ENCODE measurements around the gene ZDHHC16.

ZDHHC16 gene

DNA sequence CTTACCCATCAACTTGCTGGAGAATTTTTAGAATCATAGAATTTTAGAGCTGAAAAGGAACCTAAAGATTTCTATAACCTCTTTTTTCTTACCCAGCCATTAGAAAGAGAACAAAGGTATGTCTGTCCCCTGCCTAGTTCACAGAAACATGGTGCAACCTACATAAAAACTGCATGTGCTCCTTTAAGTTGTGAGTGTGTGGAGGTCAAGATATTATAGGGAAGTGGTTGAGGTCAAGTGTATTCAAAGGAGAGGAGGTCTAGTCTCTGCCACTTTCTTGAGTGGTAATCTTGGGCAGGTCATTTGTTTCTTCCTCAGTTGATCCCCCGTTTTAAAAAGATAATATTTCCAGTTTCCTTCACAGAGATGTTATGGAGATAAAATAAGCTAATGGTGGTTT, 59.2 kb downstream of the ZDHHC16 start:
- Histone ChIP-seq H3K9me3 (no peaks in the 10 kb centered on the region), H3K4me1 (ENCODE audit: control insufficient read depth in 1 of 2, insufficient read depth in 1 of 2, low read depth in 1 of 2, low read length in 1 of 2) (peaks cover 61 to 64% of the 10 kb centered on the region in 2 experiments), H3K27me3 (no peaks in the 10 kb centered on the region), H3K4me3 (ENCODE audit: low read depth in 1 of 2, low read length in 1 of 2) (no peak overlapping the region), H3K27ac (peak overlapping the region; percentile 52), H3K36me3 (no peaks in the 10 kb centered on the region)
- TF ChIP-seq, protein P1, sequence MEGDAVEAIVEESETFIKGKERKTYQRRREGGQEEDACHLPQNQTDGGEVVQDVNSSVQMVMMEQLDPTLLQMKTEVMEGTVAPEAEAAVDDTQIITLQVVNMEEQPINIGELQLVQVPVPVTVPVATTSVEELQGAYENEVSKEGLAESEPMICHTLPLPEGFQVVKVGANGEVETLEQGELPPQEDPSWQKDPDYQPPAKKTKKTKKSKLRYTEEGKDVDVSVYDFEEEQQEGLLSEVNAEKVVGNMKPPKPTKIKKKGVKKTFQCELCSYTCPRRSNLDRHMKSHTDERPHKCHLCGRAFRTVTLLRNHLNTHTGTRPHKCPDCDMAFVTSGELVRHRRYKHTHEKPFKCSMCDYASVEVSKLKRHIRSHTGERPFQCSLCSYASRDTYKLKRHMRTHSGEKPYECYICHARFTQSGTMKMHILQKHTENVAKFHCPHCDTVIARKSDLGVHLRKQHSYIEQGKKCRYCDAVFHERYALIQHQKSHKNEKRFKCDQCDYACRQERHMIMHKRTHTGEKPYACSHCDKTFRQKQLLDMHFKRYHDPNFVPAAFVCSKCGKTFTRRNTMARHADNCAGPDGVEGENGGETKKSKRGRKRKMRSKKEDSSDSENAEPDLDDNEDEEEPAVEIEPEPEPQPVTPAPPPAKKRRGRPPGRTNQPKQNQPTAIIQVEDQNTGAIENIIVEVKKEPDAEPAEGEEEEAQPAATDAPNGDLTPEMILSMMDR (IDR thresholded peaks at IDR 0.05) = no peak

DNA sequence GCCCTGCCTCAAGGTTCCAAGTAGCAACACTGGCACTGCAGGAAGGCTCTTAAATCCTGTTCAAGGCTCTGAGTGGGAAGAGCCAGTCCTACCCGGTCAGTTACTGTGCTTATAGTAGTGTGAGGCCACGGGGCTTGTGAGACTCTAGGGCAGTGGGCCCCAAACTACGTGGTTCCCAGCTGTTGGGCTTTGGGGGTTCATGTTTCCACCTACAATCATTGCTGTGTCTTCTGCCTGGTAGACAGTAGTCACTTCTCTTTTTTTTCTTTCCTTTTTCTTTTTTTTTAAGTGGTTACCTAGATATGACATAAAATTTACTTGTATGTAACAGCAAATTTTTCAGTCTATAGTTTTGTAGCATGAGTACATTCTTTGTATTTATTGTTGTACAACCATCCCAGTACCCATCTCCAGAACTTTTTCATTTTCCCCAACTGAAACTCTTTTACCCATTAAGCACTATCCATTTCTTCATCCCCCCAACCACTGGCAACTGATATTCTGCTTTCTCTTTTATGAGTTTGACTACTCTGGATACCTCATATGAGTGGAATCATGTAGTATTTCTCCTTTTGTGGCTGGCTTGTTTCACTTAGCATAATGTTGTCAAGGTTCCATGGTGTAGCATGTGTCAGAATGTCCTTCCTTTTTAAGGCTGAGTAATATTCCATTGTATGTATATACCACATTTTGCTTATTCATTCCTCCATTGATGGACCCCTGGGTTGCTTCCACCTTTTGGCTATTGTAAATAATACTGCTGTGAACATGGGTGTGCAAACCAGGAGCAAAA, 60.4 kb downstream of the ZDHHC16 start:
- H3K4me3 ChIP-seq (ENCODE audit: low read depth in 1 of 2, low read length in 1 of 2) = no peak overlapping the region
- no peaks in the 10 kb centered on the region for H3K27me3 ChIP-seq
- H3K27ac ChIP-seq = peak overlapping the region; percentile 52
- peaks cover 7% of the 10 kb centered on the region for H3K36me3 ChIP-seq
- no peaks in the 10 kb centered on the region for H3K9me3 ChIP-seq
- peaks cover 49 to 52% of the 10 kb centered on the region in 2 experiments for H3K4me1 ChIP-seq (ENCODE audit: control insufficient read depth in 1 of 2, insufficient read depth in 1 of 2, low read depth in 1 of 2, low read length in 1 of 2)
- TF ChIP-seq, protein P1 (IDR thresholded peaks at IDR 0.05) = no peak
